HG03558 (cell line): ENCODE measurements around the gene TMTC1.
A peak's percentile ranks its signal among the peaks of the same experiment; 100 is the strongest.

ENCODE experiments used
- ATAC-seq: cut with Tn5 transposase; IDR thresholded peaks from one replicate; pipeline ENCODE4 v1.9.1; 2021; ENCODE audit warnings: moderate number of reproducible peaks; ENCODE audit not compliant: unreplicated experiment; ENCODE audit errors: extremely low read depth

TMTC1 gene

DNA sequence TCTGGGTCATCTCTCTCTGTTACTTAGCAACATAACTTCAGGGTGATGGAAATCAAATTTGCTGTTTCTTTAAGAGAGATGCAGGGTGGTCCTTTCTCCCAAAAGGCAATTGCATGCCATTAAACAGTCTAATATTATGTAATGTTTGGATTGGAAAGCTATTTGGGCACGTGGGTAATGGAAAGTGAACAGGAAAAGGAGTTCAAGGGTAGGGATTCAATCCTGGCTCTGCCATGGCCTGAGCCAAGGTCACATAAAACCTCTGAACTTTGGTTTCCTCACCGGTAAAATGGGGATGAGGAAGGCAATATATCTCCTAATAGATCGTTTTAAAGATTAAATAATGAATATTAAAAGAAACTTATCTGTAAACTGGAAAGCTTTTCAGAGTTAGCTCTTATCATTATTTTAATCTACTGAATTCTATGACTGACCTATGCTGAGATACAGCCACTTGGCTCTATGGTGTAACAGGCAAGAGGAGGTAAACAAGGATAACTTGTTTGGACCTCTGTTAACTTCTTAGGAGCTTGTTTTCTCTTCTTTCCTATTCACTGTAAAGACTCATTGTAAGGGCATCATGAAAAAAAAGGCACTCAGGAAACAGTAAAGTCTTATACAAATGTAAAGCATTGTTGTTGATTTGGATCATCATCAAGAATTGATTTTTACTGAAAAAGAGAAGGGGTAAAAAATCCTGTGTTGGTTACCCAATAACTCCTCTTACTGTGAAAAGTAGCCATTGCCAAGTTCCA lies 230.6 kb downstream of the TMTC1 start:
- ATAC-seq = no peak

DNA sequence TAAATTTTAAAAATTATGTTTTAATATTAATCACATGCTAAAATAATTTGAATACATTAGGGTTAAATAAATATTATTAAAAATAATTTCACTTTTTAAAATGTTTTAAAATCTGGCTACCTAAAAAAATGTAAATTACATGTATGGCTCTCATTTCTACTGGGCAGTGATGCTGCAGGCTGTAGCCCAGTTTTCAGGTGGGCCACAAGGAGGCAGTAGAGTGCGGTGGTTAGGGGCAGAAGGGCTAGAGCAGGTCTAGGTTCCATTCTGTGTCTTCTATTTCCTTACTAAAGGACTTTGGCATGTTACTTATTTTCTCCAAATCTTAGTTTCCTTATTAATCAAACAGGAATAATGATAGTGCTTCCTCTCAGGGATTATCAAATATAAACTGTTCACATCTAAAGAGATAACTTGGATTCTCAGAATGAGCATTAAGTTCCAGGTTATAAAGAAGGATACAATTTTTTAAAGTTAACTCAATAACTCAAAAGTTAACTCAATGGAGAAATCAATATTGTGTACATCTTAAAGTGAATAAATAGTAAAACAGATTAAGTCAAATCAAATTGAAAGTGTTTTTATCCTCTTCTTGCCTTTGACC lies 231.3 kb downstream of the TMTC1 start:
- no peak for ATAC-seq

DNA sequence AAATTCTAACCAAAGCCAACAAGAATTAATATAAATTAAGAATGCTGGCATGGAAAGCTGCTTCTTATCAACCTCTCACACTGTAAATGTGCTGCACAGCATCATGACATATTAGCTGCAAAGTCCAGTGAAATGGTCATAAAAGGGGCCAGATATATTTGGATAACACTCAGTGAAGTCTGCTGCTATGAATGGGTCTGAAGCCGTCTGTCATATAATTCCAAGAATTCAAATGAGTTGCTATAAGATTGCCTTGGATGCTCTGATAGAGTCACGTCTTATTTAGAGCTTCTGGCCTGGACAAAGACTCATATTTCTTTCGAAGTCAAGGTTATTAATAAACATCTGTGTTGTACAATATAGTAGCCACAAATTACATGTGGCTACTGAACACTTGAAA lies 231.9 kb downstream of the TMTC1 start:
- no peak for ATAC-seq

DNA sequence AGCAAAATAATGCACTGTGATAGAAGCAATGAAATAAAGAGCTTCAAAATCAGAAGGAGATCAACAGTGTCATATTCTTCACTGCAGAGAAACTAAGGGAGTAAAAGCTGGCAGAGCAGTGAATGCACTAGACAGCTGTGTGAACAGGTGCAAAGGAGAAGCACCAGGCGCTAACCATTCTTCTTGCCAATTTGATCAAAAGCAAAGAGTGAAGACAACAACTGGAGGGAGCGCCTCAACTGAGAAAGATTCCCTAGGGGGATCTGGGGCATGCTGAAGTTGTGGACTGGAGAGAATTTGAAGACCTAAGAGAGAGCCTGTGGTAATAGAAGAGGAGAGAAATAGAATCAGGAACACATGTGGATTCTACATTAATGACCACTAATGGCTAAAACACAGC lies 235.9 kb downstream of the TMTC1 start:
- ATAC-seq = no peak

DNA sequence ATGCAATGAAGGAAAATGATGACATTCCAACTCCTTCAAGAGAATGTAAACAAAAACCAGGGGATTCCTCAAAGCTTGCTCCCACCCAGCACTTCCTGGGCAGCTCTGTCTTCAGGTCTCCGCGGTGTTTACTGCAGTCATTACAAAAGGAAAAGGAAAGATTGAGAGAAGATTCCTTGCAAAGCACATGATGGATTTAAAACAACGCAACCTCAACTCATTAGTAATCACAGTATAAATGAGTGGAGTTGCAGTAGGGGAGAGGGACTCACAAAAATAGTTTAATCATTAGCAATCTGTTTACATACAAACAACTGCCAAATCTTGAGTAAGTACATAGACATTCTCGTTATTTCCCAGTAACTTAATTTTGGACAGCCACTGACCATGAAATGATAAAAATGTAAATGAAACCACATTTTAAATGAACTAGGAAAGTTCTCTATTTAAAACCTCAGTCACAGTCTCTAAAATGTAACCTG lies 236.6 kb downstream of the TMTC1 start:
- ATAC-seq = no peak

DNA sequence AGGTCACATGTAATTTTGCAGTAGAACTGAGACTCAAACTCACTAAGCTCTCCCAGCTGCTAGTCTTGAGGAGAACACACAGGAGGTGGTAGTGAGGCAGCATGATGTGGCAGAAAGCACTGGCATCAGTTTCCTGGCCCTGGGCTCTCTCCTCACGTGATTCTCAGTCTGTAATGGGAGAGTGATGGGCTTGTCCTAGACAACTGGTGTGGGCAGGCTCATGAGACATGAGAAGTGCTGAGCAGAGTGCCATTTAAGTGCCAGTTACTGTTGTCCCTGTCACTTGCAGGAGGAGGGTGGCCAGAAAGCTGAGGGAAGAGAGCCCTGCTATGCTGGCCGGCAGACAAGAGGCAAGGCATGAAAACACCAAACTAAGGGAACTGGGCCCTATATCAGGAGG lies 237.7 kb downstream of the TMTC1 start:
- ATAC-seq = no peak

DNA sequence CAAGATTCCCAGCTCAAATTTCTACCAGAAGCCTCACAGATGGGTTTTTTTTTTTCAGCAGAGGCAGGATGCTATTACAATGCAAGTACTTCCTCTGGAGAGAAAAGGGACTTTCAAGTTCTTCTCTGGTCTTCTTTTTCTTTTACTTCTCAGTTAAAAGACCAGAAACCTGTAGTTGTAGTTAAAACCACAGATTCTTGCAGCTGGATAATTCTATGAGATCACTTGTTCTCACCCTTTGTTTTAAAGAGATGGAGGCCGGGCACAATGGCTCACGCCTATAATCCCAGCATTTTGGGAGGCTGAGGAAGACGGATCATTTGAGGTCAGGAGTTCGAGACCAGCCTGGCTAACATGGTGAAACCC lies 238.7 kb downstream of the TMTC1 start:
- ATAC-seq = peak; percentile 84

DNA sequence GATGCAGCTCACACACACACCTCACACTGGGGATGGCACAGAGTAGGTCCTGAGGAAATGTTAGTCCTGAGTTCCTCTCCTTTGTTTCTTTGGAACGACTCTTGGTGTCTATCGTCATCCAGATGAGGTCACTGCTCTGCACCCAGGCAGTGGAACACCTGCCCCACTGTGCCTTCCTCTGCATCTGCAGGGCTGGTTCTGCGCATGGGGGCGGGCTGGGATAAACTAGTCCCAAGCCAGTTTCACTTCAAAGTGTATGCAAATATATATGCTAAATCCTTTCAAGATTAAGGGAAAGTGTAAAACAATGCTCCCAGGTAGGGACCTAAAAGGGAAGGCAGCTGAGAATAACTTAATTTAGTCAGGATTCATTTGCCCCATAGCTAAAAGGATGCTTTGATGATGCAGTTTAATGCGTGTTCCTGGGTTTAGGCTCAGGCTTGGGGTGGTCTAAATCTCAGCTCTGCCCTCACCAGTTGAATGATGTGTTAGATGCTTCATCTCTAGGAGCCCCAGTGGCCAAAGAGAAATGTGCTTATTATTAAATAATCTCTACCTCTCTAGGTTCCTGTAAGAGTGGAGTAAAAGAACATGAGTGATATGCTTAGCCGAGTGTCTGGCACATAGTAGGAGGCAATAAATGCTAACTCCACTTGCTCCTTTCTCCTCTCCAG lies 239.2 kb downstream of the TMTC1 start:
- peak; percentile 5 for ATAC-seq

DNA sequence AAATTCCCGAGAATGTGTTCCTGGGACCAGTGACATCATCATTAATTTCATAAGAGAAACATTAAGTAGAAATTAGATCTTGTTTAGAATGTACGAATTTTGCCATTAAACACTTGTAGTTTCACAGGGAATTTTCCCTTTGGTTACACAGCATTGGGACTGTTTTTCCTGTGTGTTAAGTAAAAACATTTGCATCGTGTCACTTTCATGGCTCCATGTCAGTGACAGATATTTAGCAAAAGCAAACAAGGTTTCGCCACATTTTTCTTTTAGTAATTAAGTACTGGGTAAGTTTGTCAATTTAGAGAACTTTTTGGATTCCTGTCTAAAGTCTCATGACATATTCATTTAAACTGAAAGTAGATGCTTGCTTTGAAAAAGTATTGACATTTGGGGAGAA lies 240.7 kb downstream of the TMTC1 start:
- ATAC-seq = no peak

DNA sequence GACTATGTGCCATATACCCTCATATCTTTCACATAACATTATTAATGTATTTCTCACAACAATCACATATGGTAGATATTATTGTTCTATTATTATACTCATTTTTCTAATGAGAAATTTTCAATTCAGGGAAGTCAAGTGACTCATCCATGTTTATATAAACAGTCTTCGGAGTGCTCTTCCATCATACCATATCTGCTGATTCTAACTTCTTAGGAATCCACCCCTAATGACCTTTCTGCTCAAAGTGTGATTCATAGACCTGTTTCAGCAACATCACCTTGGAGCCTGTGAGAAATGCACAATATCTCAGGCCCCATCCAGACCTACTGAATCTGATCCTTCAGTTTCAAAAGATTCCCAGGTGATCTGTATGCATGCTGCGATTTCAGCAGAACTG lies 246.4 kb downstream of the TMTC1 start:
- no peak for ATAC-seq

DNA sequence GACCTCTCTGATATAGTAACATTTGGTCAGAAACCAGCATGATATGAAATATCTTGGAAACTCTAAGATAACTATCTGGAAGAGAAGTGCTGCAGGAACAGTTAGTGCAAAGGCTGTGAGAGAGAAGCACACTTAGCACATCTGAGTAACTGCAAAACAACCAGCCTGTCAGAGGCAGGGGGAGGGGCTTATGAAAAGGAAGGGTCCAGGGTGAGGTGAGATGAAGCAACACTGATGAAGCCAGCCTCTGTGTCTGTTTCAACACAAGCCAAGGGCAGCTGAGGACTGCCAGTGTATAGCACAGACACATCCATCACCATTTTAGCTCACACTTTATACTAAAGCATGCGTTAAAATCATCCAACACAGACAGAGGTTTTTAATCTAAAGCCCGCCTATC lies 248.8 kb downstream of the TMTC1 start:
- ATAC-seq = no peak

DNA sequence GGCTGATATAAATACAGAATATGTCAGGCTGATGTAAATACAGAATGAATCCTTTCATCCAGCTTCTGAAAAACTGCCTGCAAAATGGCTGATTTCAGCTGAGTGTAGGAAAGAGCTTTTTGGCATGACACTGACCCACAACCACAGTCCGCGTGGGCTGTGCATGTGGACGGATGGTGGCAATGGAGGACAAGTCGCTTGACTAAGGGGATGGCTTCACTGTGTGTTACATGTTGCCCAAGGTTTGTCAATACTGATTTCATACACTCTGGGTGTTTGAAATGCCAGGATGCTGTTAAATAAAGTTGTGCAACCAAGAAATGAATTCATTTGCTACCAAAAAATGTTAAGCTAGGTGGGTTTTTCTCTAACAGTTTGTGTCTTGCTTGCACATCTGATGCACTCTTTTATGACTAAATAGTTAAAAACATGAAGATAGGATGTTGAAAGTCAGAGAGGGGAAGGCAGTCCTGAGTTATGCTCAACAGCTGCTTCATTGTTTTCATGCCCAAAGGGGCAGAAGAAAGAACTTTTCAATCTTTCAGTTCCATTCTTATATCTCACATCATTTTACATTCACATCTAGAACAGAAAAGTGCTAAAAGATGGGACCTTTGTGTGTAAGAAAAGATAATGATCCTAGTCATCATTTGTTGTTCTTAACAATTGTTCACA lies 249.8 kb downstream of the TMTC1 start:
- no peak for ATAC-seq

DNA sequence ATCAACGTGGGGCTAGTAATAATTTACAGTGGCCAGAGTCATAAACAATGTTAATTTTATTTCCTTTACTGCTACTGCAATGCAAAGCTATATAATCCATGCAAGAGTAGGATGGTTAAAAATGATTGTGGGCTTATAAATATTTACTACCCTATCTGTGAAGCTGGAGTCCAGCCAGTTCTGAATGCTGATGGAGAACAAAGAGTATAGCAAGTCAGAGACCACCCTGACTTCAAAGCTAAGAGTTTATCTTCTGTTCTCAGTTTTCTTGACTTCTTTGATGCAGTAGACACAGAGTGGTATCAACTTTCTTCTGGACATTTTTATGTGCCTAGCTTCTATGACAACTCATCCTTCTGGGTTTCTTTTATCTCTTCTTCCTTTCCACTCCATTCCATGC lies 252.3 kb downstream of the TMTC1 start:
- no peak for ATAC-seq

DNA sequence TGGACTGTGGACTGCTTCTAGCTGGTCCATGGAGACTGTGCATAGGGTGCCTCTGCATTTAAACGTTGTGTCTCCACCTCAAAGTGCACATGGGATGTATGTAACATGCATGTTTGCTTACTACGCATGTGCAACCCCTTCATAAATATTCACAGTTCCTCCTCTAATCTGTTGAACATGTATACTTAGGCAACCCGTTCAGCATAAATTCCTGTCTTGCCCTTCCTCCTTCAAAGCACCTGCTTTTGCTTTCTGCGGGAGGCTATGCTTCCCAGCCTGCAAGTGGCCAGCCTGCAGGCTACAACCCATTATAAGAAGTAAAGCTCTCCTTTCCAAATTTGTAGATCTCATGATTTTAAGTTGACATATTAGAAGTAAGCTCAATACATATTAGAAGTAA lies 253.3 kb downstream of the TMTC1 start:
- no peak for ATAC-seq

DNA sequence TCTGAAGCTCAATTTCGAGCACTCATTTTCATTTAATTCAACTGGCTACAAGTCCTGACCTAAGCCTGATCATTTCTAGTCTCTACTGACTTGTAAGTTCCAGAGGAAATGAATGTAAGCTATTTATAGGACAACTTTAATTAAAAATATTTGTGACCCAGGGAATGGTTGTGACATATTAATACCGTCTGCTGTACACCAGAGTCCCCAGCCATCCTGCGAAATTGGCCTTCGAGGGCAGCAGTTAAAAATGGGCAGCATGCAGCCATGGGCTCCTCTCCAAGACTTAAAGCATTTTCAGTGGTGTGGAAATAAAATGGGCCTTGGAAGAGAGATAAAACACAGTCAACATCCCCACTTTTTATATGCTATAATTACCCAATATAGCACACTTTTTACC lies 255.6 kb downstream of the TMTC1 start:
- no peak for ATAC-seq

DNA sequence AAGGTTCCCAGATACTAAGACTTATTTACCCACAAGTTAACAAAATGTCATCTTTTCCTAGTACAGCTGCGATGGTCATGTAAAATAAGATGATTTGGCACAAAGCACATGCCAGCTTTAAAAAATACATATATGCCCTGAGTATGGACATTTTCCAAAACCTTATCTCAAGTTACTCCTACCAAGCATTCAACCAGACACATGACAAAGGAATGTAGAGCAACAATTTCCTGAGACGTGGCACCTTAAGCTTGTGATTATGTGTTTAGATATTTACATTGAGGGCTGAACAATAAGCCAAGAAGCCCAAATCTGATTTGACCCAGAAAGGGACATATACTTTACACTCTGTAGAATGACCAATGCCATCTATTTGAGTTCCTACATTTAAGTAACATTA lies 261.8 kb downstream of the TMTC1 start:
- ATAC-seq = no peak

DNA sequence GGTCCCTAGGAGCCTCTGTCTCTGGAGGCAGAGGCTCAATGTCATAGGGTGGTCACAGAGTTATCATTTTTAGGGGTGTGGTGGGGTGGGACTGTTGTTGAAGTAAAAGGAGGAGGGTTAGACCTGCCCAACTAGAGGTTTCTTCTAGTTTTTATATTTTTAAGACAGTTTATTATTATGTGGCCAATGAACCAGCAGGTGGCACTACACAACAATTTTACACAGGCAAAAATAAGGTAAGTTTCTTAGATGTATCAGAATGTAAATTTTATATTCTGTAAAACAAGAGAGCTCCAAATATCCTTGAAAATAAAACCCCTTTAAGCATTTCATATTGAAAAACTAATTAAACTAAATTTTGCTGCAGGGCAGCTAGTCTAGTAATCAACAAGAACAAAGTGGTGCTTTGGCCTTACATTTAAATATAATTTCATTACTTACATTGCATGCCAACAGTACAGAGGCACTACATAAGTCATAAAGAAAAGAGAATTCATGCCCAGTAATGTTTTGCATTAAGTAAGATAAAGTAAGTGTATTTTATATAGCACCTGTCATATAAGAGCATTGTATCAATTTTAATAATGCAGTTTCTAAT lies 264.1 kb downstream of the TMTC1 start:
- ATAC-seq = no peak

DNA sequence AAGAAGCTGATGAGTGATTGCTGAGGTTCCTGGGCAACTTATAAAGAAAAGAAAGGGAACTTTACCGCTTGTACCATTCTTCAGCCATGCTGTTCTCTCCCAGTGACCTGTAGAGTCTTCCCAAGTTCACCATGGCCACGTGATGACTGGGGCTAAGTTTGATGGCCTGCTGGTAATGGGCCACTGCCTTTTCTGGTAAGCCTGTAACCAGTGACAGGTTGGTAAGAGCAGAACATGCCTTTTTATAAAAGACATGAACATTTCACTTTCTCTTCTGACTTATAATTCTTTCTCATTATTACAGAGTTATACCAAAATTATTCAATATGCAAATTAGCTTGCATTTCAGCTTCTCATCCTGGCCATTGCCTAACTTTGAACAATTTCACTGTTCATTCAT lies 265.3 kb downstream of the TMTC1 start:
- no peak for ATAC-seq

DNA sequence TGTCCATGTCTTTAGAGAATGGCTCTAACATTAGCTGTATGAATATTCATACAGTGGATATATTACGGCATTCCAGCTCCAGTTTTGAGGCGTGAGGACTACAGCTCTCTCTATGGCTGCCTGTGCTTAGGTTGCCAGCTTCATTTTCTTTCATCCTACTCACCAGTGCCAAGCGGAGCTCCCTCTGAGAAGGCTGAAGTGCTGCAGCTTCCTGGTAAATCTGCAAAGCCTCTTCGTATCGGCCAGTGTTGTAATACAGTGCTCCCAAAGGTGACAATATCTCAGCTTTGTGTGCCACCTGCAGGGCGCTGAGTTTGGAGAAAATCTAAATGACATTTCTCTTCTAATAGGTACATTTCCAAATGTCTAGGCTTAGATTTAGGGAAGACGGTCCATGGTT lies 266.5 kb downstream of the TMTC1 start:
- no peak for ATAC-seq

DNA sequence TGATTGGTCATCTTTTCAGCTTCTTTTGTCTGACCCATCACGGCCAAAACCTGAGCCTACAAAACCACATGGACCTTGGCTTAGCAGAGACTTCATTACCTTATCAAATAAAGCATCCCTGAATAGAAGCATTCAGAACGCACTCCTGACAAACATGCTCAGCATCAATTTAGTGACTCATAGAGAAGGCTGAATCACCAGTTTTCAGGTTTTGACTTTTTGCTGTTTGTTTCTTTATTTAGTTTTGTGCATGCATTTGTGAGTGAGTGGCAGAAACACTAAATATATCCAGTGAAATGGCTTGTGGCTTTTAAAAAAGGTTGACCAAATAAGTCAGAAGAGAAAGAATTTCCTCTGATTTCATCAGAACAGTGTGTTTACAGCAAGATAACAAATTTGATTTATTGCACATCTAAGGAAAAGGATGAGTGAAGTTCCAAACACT lies 267.3 kb downstream of the TMTC1 start:
- no peak for ATAC-seq
